Fibroblast of skin of left quadriceps (primary cell): Measurements from ENCODE around the gene UNK.

ENCODE experiments used
- DNase-seq, 2 experiments: peaks; one replicate each; pipeline ENCODE4 v3.0.0-alpha.2; 2013; ENCODE audit warnings: low read depth in 2 of 2

Gene UNK

GRCh38 chr17:75873587-75874322 lies 89.1 kb downstream of the UNK start:
- DNase-seq = no peak

- no peak for DNase-seq
These were observed 89.9 kb downstream of the UNK start for GRCh38 chr17:75874323-75875181.
